ENCODE measurements around the gene MIA.

Gene MIA

DNA sequence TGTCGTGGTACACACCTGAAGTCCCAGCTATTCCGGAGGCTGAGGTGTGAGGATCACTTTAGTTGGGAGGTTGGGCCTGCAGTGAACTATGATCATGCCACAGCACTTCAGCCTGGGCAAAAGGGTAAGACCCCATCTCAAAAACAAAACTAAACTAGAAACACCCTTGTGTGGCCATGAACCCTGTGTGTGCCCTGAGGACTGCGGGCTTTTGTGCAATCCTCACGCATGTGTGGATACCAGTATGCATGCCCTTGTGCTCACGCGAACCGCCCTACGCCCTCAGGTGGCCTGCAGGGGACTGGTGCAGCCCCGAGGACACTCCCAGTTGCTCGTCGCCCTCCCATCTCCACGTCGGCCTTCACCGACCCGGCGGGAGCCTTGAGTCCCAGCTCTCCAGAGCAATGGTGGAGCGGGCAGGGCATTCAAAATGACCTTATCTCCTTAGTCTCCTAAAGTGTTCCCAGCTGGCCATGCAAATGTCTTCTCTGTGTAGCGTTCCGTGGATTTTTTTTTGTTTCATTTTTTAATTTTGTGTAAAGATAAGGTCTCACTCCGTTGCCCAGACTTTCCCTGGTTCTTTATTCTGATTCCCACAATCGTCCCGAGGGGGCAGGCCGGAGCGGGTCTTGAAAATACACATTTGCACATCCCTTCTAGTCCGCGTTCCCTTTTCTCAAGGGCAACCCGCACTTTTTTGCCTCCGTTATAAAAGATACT lies 22.8 kb downstream of the MIA start:
- peak overlapping the region; percentile 44 for H3K4me3 ChIP-seq (ENCODE audit: low read depth, low read length)
- H3K36me3 ChIP-seq (ENCODE audit: control insufficient read depth in 2 of 2, insufficient read depth in 1 of 2, low read length in 2 of 2): peaks cover 27 to 40% of the 10 kb centered on the region in 2 experiments
- H3K4me1 ChIP-seq (ENCODE audit: control insufficient read depth, insufficient read depth, low read length): peaks cover 36% of the 10 kb centered on the region
- H3K9me3 ChIP-seq (ENCODE audit: control insufficient read depth, insufficient read depth, low read depth, low read length): no peaks in the 10 kb centered on the region
- ChIA-PET CTCF (interaction anchor here (0.7 to 5.0 kb wide), 17 partner anchors 9 to 351 kb away, joined by 3 to 43 read pairs (median 4); partner anchors contain the start of genes COQ8B, ITPKC and RAB4B), POLR2A (interaction anchor here (0.6 to 3.6 kb wide), 13 partner anchors 10 to 466 kb away, joined by 3 to 66 read pairs (median 3); partner anchors contain the start of genes ACTMAP, COQ8B, HNRNPUL1 and ITPKC)
- peak overlapping the region; percentile 77 for H3K27ac ChIP-seq (ENCODE audit: extremely low read depth, low read depth, low read length)
- TF ChIP-seq ZEB2 (tag by site-specific recombination; IDR thresholded peaks at IDR 0.05): no peak; the same call in 1 of the 2 replicates
- TF ChIP-seq ZNF223 (tag by site-specific recombination; IDR thresholded peaks at IDR 0.05): peak; percentile 98
- no peak for TF ChIP-seq ZNF747 (tag by site-specific recombination; IDR thresholded peaks at IDR 0.05)
- peak; percentile 35; the same call in 1 of the 2 replicates for TF ChIP-seq ZNF138 (tag by site-specific recombination; IDR thresholded peaks at IDR 0.05; ENCODE audit: borderline replicate concordance)
- no peak; the same call in 1 of the 2 replicates for TF ChIP-seq ZNF391 (tag by site-specific recombination; IDR thresholded peaks at IDR 0.05; ENCODE audit: borderline replicate concordance, low read depth)
- TF ChIP-seq ZBTB7A (tag by site-specific recombination; IDR thresholded peaks at IDR 0.05; ENCODE audit: low read depth): no peak
- no peak for TF ChIP-seq ZNF521 (tag by site-specific recombination; IDR thresholded peaks at IDR 0.05)
- no peak for TF ChIP-seq RBAK (tag by site-specific recombination; IDR thresholded peaks at IDR 0.05)
- no peak for TF ChIP-seq SP3 (tag by site-specific recombination; IDR thresholded peaks at IDR 0.05)
- TF ChIP-seq, protein P1, sequence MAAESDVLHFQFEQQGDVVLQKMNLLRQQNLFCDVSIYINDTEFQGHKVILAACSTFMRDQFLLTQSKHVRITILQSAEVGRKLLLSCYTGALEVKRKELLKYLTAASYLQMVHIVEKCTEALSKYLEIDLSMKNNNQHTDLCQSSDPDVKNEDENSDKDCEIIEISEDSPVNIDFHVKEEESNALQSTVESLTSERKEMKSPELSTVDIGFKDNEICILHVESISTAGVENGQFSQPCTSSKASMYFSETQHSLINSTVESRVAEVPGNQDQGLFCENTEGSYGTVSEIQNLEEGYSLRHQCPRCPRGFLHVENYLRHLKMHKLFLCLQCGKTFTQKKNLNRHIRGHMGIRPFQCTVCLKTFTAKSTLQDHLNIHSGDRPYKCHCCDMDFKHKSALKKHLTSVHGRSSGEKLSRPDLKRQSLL (tag by site-specific recombination; IDR thresholded peaks at IDR 0.05): peak; percentile 63; the same call in 1 of the 2 replicates
- no peak for TF ChIP-seq ZNF670 (tag by site-specific recombination; IDR thresholded peaks at IDR 0.05; ENCODE audit: low read depth)
- TF ChIP-seq ZNF629 (tag by site-specific recombination; IDR thresholded peaks at IDR 0.05): no peak
- peak; percentile 95 for TF ChIP-seq ZNF777 (tag by site-specific recombination; IDR thresholded peaks at IDR 0.05; ENCODE audit: borderline replicate concordance)
- TF ChIP-seq, protein P2, sequence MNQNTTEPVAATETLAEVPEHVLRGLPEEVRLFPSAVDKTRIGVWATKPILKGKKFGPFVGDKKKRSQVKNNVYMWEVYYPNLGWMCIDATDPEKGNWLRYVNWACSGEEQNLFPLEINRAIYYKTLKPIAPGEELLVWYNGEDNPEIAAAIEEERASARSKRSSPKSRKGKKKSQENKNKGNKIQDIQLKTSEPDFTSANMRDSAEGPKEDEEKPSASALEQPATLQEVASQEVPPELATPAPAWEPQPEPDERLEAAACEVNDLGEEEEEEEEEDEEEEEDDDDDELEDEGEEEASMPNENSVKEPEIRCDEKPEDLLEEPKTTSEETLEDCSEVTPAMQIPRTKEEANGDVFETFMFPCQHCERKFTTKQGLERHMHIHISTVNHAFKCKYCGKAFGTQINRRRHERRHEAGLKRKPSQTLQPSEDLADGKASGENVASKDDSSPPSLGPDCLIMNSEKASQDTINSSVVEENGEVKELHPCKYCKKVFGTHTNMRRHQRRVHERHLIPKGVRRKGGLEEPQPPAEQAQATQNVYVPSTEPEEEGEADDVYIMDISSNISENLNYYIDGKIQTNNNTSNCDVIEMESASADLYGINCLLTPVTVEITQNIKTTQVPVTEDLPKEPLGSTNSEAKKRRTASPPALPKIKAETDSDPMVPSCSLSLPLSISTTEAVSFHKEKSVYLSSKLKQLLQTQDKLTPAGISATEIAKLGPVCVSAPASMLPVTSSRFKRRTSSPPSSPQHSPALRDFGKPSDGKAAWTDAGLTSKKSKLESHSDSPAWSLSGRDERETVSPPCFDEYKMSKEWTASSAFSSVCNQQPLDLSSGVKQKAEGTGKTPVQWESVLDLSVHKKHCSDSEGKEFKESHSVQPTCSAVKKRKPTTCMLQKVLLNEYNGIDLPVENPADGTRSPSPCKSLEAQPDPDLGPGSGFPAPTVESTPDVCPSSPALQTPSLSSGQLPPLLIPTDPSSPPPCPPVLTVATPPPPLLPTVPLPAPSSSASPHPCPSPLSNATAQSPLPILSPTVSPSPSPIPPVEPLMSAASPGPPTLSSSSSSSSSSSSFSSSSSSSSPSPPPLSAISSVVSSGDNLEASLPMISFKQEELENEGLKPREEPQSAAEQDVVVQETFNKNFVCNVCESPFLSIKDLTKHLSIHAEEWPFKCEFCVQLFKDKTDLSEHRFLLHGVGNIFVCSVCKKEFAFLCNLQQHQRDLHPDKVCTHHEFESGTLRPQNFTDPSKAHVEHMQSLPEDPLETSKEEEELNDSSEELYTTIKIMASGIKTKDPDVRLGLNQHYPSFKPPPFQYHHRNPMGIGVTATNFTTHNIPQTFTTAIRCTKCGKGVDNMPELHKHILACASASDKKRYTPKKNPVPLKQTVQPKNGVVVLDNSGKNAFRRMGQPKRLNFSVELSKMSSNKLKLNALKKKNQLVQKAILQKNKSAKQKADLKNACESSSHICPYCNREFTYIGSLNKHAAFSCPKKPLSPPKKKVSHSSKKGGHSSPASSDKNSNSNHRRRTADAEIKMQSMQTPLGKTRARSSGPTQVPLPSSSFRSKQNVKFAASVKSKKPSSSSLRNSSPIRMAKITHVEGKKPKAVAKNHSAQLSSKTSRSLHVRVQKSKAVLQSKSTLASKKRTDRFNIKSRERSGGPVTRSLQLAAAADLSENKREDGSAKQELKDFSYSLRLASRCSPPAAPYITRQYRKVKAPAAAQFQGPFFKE (tag by site-specific recombination; IDR thresholded peaks at IDR 0.05; ENCODE audit: borderline replicate concordance): no peak
- 0 out of 2 replicates have a peak, but pooled peaks have one; percentile 82 for TF ChIP-seq ZNF2 (tag by site-specific recombination; IDR thresholded peaks at IDR 0.05)
- TF ChIP-seq ZNF843 (tag by site-specific recombination; IDR thresholded peaks at IDR 0.05): no peak; the same call in 1 of the 2 replicates
- TF ChIP-seq ZNF658 (tag by site-specific recombination; IDR thresholded peaks at IDR 0.05): no peak
- TF ChIP-seq ZNF354C (tag by site-specific recombination; IDR thresholded peaks at IDR 0.05; ENCODE audit: borderline replicate concordance, low read depth): no peak
- no peak for TF ChIP-seq KLF9 (tag by site-specific recombination; IDR thresholded peaks at IDR 0.05; ENCODE audit: low read depth)
- TF ChIP-seq, protein P3, sequence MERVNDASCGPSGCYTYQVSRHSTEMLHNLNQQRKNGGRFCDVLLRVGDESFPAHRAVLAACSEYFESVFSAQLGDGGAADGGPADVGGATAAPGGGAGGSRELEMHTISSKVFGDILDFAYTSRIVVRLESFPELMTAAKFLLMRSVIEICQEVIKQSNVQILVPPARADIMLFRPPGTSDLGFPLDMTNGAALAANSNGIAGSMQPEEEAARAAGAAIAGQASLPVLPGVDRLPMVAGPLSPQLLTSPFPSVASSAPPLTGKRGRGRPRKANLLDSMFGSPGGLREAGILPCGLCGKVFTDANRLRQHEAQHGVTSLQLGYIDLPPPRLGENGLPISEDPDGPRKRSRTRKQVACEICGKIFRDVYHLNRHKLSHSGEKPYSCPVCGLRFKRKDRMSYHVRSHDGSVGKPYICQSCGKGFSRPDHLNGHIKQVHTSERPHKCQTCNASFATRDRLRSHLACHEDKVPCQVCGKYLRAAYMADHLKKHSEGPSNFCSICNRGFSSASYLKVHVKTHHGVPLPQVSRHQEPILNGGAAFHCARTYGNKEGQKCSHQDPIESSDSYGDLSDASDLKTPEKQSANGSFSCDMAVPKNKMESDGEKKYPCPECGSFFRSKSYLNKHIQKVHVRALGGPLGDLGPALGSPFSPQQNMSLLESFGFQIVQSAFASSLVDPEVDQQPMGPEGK (tag by site-specific recombination; IDR thresholded peaks at IDR 0.05): no peak
- TF ChIP-seq ZNF600 (tag by site-specific recombination; IDR thresholded peaks at IDR 0.05): peak; percentile 73
- TF ChIP-seq, protein P4, sequence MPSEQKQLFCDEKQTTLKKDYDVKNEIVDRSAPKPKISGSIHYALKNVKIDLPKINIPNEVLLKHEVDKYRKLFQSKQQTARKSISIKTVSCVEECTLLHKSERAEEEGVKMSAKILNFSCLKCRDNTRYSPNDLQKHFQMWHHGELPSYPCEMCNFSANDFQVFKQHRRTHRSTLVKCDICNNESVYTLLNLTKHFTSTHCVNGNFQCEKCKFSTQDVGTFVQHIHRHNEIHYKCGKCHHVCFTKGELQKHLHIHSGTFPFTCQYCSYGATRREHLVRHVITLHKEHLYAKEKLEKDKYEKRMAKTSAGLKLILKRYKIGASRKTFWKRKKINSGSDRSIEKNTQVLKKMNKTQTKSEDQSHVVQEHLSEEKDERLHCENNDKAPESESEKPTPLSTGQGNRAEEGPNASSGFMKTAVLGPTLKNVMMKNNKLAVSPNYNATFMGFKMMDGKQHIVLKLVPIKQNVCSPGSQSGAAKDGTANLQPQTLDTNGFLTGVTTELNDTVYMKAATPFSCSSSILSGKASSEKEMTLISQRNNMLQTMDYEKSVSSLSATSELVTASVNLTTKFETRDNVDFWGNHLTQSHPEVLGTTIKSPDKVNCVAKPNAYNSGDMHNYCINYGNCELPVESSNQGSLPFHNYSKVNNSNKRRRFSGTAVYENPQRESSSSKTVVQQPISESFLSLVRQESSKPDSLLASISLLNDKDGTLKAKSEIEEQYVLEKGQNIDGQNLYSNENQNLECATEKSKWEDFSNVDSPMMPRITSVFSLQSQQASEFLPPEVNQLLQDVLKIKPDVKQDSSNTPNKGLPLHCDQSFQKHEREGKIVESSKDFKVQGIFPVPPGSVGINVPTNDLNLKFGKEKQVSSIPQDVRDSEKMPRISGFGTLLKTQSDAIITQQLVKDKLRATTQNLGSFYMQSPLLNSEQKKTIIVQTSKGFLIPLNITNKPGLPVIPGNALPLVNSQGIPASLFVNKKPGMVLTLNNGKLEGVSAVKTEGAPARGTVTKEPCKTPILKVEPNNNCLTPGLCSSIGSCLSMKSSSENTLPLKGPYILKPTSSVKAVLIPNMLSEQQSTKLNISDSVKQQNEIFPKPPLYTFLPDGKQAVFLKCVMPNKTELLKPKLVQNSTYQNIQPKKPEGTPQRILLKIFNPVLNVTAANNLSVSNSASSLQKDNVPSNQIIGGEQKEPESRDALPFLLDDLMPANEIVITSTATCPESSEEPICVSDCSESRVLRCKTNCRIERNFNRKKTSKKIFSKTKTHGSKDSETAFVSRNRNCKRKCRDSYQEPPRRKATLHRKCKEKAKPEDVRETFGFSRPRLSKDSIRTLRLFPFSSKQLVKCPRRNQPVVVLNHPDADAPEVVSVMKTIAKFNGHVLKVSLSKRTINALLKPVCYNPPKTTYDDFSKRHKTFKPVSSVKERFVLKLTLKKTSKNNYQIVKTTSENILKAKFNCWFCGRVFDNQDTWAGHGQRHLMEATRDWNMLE (tag by site-specific recombination; conservative IDR thresholded peaks at IDR 0.05; ENCODE audit: low read depth): no peak; the same call in 1 of the 2 replicates
- TF ChIP-seq ZNF623 (tag by site-specific recombination; IDR thresholded peaks at IDR 0.05): 0 out of 2 replicates have a peak, but pooled peaks have one; percentile 24
